Adrenal gland (tissue), 12 donors: ENCODE results near the gene TRMT10A. TPM values are rescaled to one million over a fixed set of nuclear protein-coding genes. Genes with fewer than 3 reads are reported as not detected.

Source experiments
- DNase-seq, 7 donors: peaks; one replicate each; pipeline ENCODE4 v3.0.0-alpha.2; 2019 to 2020
- H3K27ac ChIP-seq, 5 donors: fragments of 200-600 bp; sonication (generic) in 4 of 5; 1 replicate in 3 of 5; 2 replicates in 2 of 5; pipeline versions ENCODE4 v1.5.1 to v1.8.0; 2016 to 2020; ENCODE audit warnings: mild to moderate bottlenecking in 1 of 5
- H3K27me3 ChIP-seq: fragments of 200-600 bp; 2 replicates; pipeline ENCODE4 v1.8.0; 2021
- H3K36me3 ChIP-seq, 2 donors: fragments of 200-600 bp; replicated peaks in 1 of 2; 1 replicate in 1 of 2; 2 replicates in 1 of 2; pipeline versions ENCODE4 v1.5.1 to v1.8.0; 2018 to 2022
- H3K4me1 ChIP-seq, 2 donors: fragments of 200-600 bp; replicated peaks in 1 of 2; 1 replicate in 1 of 2; 2 replicates in 1 of 2; pipeline versions ENCODE4 v1.5.1 to v1.8.0; 2018 to 2021
- H3K4me3 ChIP-seq, 4 donors: fragments of 200-600 bp; sonication (generic) in 3 of 4; one replicate each; pipeline ENCODE4 v1.5.1; 2016 to 2018
- H3K9me3 ChIP-seq, 3 donors: fragments of 200-600 bp; sonication (generic) in 1 of 3; replicated peaks in 1 of 3; 1 replicate in 2 of 3; 2 replicates in 1 of 3; pipeline versions ENCODE4 v1.5.1 to v1.8.0; 2016 to 2021
- CTCF ChIP-seq, 6 experiments: fragments of 450-650 bp in 4 of 6; fragments of 200-600 bp in 2 of 6; sonication (generic) in 1 of 6; IDR thresholded peaks; 1 replicate in 5 of 6; 2 replicates in 1 of 6; pipeline versions ENCODE4 v1.5.1 to v1.8.0; 2016 to 2021; ENCODE audit warnings: antibody characterized with exemption in 6 of 6, mild to moderate bottlenecking in 2 of 6, moderate library complexity in 1 of 6
- POLR2A ChIP-seq, 2 donors: fragments of 450-650 bp; IDR thresholded peaks; one replicate each; pipeline ENCODE4 v1.6.1; 2017; ENCODE audit warnings: antibody characterized with exemption in 2 of 2, mild to moderate bottlenecking in 2 of 2, moderate library complexity in 1 of 2
- WGBS, 4 donors: extraction: QIAGEN DNeasy Blood & Tissue Kit in 2 of 4; methylation state at CpG; one replicate each; pipeline versions ENCODE4 v1.1.5 to v1.1.7; 2013 to 2017; 5-methylcytosine and 5-hydroxymethylcytosine counted together
- intact Hi-C, 2 donors: fragments of 100-400 bp; cut with DNase I; formaldehyde crosslinking; loops; one replicate each; pipeline versions ENCODE4 v1.14.1 to v1.15.0; 2022 to 2023
- polyA plus RNA-seq, 3 donors: library from polyadenylated mRNA; stranded (reverse); fragments of 200-250 nt in 2 of 3; fragments of 350-450 nt in 1 of 3; fragmentation: Illumina TruSeq in 1 of 3; extraction: RNeasy Lipid Tissue Mini Kit (QIAGEN cat#74804) in 1 of 3; gene quantifications; one replicate each; pipeline ENCODE4 v1.2.3, GENCODE V29; 2013 to 2014
- total RNA-seq, 9 donors: library from RNA; depleted of rRNA in 4 of 9; stranded (reverse); fragments of >200 nt in 4 of 9; fragments of 120-200 nt in 1 of 9; fragmentation: NEBNext Ultra II Directional in 1 of 9; extraction: Animal tissue kit (Norgen Biotek cat#: 25700) in 1 of 9; gene quantifications; one replicate each; pipeline versions ENCODE4 v1.1.0 to v1.2.4, GENCODE V29; 2013 to 2023
- donor health status: healthy with polysubstance abuse.
- donor health status: Bipolar disorder and iron deficiency.
- donor health status: DM: yes; HTN: yes; CAD: no.
- donor health status: DM: no; HTN: no; CAD: no.
- donor health status: DM: no; HTN: no; CAD: no.
- donor health status: DM: yes; HTN: yes; CAD: no.

Gene TRMT10A
- total and polyA plus RNA-seq, 12 donors, result 2.1 to 20.4 (median 5.3) TPM

GRCh38 chr4:99552872-99553271, 11.0 kb downstream of the TRMT10A start:
- TF ChIP-seq CTCF (IDR thresholded peaks at IDR 0.05), result no peak
- TF ChIP-seq POLR2A (IDR thresholded peaks at IDR 0.05), result no peak
- DNase-seq, result no peak
- intact Hi-C loops, result no loop called here
- Histone ChIP-seq H3K27me3 (no peaks in the 10 kb centered on the region), H3K9me3 (no peaks in the 10 kb centered on the region), H3K36me3 (no peaks in the 10 kb centered on the region), H3K4me3 (no peak overlapping the region), H3K4me1 (no peaks in the 10 kb centered on the region), H3K27ac (no peak overlapping the region)
- WGBS, 4 donors, result 94 to 98% (median 97%) methylated on average over 2 of the region's 2 CpGs

- Histone ChIP-seq H3K4me1 (no peaks in the 10 kb centered on the region), H3K36me3 (no peaks in the 10 kb centered on the region), H3K9me3 (no peaks in the 10 kb centered on the region), H3K27me3 (no peaks in the 10 kb centered on the region), H3K27ac (no peak overlapping the region), H3K4me3 (no peak overlapping the region)
- no peak for TF ChIP-seq CTCF (IDR thresholded peaks at IDR 0.05)
- TF ChIP-seq POLR2A (IDR thresholded peaks at IDR 0.05), result no peak
- DNase-seq, result no peak
- intact Hi-C loops, result no loop called here
Observed at GRCh38 chr4:99540277-99540939, 23.4 kb downstream of the TRMT10A start.

GRCh38 chr4:99537674-99538073, 26.2 kb downstream of the TRMT10A start:
- TF ChIP-seq CTCF (IDR thresholded peaks at IDR 0.05), result no peak
- TF ChIP-seq POLR2A (IDR thresholded peaks at IDR 0.05), result no peak
- H3K9me3 ChIP-seq, result no peaks in the 10 kb centered on the region
- no peak overlapping the region for H3K4me3 ChIP-seq
- no peak overlapping the region for H3K27ac ChIP-seq
- intact Hi-C loops, result no loop called here
- 62 to 91% (median 71%) methylated on average over 4 of the region's 4 CpGs for WGBS, 4 donors
- no peak for DNase-seq
- H3K36me3 ChIP-seq, result no peaks in the 10 kb centered on the region
- H3K27me3 ChIP-seq, result no peaks in the 10 kb centered on the region
- no peaks in the 10 kb centered on the region for H3K4me1 ChIP-seq

GRCh38 chr4:99536848-99537247, 27.0 kb downstream of the TRMT10A start:
- H3K4me3 ChIP-seq, result no peak overlapping the region
- WGBS, 4 donors, result 42 to 57% (median 55%) methylated on average over 2 of the region's 2 CpGs

More at GRCh38 chr4:99536848-99537247, 27.0 kb downstream of the TRMT10A start:
- Histone ChIP-seq H3K36me3 (no peaks in the 10 kb centered on the region), H3K9me3 (no peaks in the 10 kb centered on the region), H3K27ac (no peak overlapping the region), H3K4me1 (no peaks in the 10 kb centered on the region), H3K27me3 (no peaks in the 10 kb centered on the region)
- TF ChIP-seq POLR2A (IDR thresholded peaks at IDR 0.05) (no peak), CTCF (IDR thresholded peaks at IDR 0.05) (no peak)
- no peak for DNase-seq
- intact Hi-C loops, result no loop called here
